ENCODE data around the gene SMIM41.

SMIM41 gene

DNA sequence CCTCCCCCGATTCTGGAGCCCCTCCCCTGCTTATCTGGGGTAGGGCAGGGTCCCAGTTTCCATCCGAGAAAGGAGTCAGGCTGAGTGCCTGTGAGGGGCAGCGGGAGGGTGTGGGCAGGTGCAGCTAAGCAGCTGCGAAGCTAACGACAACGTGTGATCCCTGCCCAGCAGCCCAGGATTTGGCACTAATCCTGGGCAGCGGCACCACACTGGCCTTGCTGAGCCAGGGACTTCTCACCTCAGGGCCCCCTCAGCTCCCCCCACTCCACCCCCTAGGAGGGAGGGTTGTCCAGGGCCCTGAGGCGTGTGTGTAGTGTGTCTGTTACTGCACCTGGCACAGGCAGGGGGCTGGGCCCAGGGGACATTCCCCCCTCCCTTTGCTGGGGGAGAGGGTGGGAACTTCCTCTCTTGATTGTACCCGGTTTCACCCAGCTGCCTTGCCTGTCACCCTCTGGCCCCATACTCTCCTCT, 1.8 kb downstream of the SMIM41 start:
- no peak overlapping the region for H3K4me2 ChIP-seq (ENCODE audit: low read length)
- H2AFZ ChIP-seq (ENCODE audit: insufficient read depth, low read length, poor library complexity): no peak overlapping the region
- H3K4me3 ChIP-seq (ENCODE audit: low read depth, low read length): no peak overlapping the region
- H3K27me3 ChIP-seq (ENCODE audit: insufficient read depth, low read length): no peaks in the 10 kb centered on the region
- no peak overlapping the region for H2BK12ac ChIP-seq (ENCODE audit: low read length)
- no peak overlapping the region for H4K12ac ChIP-seq (ENCODE audit: low read depth, low read length)
- H3K14ac ChIP-seq (ENCODE audit: low read length): no peak overlapping the region
- no peak overlapping the region for H3K4ac ChIP-seq (ENCODE audit: low read depth, low read length)
- no peak overlapping the region for H3K23ac ChIP-seq (ENCODE audit: low read length)
- H2BK120ac ChIP-seq (ENCODE audit: insufficient read depth, low read length, poor library complexity): no peak overlapping the region
- H4K91ac ChIP-seq (ENCODE audit: low read depth, low read length): no peak overlapping the region
- H3K9me3 ChIP-seq (ENCODE audit: insufficient read depth, low read depth, low read length): peaks cover 3% of the 10 kb centered on the region
- H3K9ac ChIP-seq (ENCODE audit: low read length): no peak overlapping the region
- H3K36me3 ChIP-seq (ENCODE audit: control insufficient read depth in 1 of 2, insufficient read depth in 2 of 2, low read length in 2 of 2): peaks cover 25 to 28% of the 10 kb centered on the region in 2 experiments
- no peaks in the 10 kb centered on the region for H3K4me1 ChIP-seq (ENCODE audit: control insufficient read depth in 1 of 2, insufficient read depth in 2 of 2, low read length in 2 of 2)
- H2BK5ac ChIP-seq (ENCODE audit: low read depth, low read length, poor library complexity): no peak overlapping the region
- H3K79me2 ChIP-seq (ENCODE audit: control insufficient read depth, insufficient read depth, low read length, poor library complexity): no peaks in the 10 kb centered on the region
- no peak overlapping the region for H4K8ac ChIP-seq (ENCODE audit: low read depth, low read length)
- no peak overlapping the region for H3K27ac ChIP-seq (ENCODE audit: low read depth, low read length)
- H3K79me1 ChIP-seq (ENCODE audit: low read length): no peaks in the 10 kb centered on the region
- no peak overlapping the region for H3K18ac ChIP-seq (ENCODE audit: low read length)
- no peak for DNase-seq
- no peak overlapping the region for H2AK5ac ChIP-seq (ENCODE audit: low read length)
- no CpG with 5 or more reads among the region's 9 CpGs for WGBS (ENCODE audit: extremely low coverage, insufficient coverage, insufficient read length)

DNA sequence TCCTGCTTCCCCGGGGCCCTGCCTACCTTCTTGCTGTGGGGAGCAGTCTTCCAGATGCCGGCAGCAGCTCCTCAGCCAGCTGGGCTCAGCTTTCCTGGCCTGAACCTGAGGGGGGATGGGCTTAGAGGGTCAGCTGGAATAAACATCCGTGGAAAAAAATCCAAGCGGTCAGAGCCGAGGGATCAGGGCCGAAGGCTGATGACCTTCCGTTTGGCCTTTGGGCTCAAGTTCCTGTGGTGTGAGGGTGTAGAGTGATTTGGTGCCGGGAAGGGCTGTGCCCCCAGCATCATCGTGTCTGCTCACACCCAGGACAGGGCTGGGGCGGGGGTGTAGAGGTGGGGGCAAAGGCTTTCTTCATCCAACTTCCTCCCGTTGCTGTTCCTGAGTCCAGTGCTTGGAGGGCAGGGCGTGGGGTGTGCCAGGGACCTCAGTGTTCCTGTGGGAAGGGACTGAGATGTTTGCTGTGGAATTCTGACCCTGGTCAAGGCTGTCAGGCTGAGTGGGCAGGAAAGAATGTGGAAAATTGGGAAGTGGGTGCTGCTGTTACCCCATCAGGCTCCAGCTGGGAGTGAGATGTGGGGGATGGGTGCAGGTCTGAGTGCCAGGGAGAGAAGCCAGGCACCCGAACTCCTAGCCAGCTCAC, 2.6 kb downstream of the SMIM41 start:
- Histone ChIP-seq H3K4ac (ENCODE audit: low read depth, low read length) (no peak overlapping the region), H3K27ac (ENCODE audit: low read depth, low read length) (no peak overlapping the region), H3K27me3 (ENCODE audit: insufficient read depth, low read length) (no peaks in the 10 kb centered on the region), H4K91ac (ENCODE audit: low read depth, low read length) (no peak overlapping the region), H2AFZ (ENCODE audit: insufficient read depth, low read length, poor library complexity) (no peak overlapping the region), H2BK5ac (ENCODE audit: low read depth, low read length, poor library complexity) (no peak overlapping the region), H3K36me3 (ENCODE audit: control insufficient read depth in 1 of 2, insufficient read depth in 2 of 2, low read length in 2 of 2) (peaks cover 17 to 20% of the 10 kb centered on the region in 2 experiments), H3K9me3 (ENCODE audit: insufficient read depth, low read depth, low read length) (peaks cover 3% of the 10 kb centered on the region), H3K79me2 (ENCODE audit: control insufficient read depth, insufficient read depth, low read length, poor library complexity) (no peaks in the 10 kb centered on the region), H4K8ac (ENCODE audit: low read depth, low read length) (no peak overlapping the region), H2AK5ac (ENCODE audit: low read length) (no peak overlapping the region), H3K79me1 (ENCODE audit: low read length) (no peaks in the 10 kb centered on the region), H3K14ac (ENCODE audit: low read length) (no peak overlapping the region), H3K4me3 (ENCODE audit: low read depth, low read length) (no peak overlapping the region), H3K9ac (ENCODE audit: low read length) (no peak overlapping the region), H3K23ac (ENCODE audit: low read length) (no peak overlapping the region), H2BK12ac (ENCODE audit: low read length) (no peak overlapping the region), H3K4me2 (ENCODE audit: low read length) (no peak overlapping the region), H2BK120ac (ENCODE audit: insufficient read depth, low read length, poor library complexity) (no peak overlapping the region), H3K18ac (ENCODE audit: low read length) (no peak overlapping the region), H4K12ac (ENCODE audit: low read depth, low read length) (no peak overlapping the region), H3K4me1 (ENCODE audit: control insufficient read depth in 1 of 2, insufficient read depth in 2 of 2, low read length in 2 of 2) (no peaks in the 10 kb centered on the region)
- no CpG with 5 or more reads among the region's 13 CpGs for WGBS (ENCODE audit: extremely low coverage, insufficient coverage, insufficient read length)
- no peak for DNase-seq

- Histone ChIP-seq H3K18ac (ENCODE audit: low read length) (no peak overlapping the region), H2AK5ac (ENCODE audit: low read length) (no peak overlapping the region), H4K8ac (ENCODE audit: low read depth, low read length) (no peak overlapping the region), H3K4me3 (ENCODE audit: low read depth, low read length) (no peak overlapping the region), H3K4me1 (ENCODE audit: control insufficient read depth in 1 of 2, insufficient read depth in 2 of 2, low read length in 2 of 2) (no peaks in the 10 kb centered on the region), H3K14ac (ENCODE audit: low read length) (no peak overlapping the region), H2AFZ (ENCODE audit: insufficient read depth, low read length, poor library complexity) (no peak overlapping the region), H3K9me3 (ENCODE audit: insufficient read depth, low read depth, low read length) (peaks cover 3% of the 10 kb centered on the region), H2BK120ac (ENCODE audit: insufficient read depth, low read length, poor library complexity) (no peak overlapping the region), H3K27me3 (ENCODE audit: insufficient read depth, low read length) (no peaks in the 10 kb centered on the region), H3K36me3 (ENCODE audit: control insufficient read depth in 1 of 2, insufficient read depth in 2 of 2, low read length in 2 of 2) (peaks cover 15 to 18% of the 10 kb centered on the region in 2 experiments), H3K79me1 (ENCODE audit: low read length) (no peaks in the 10 kb centered on the region), H3K27ac (ENCODE audit: low read depth, low read length) (no peak overlapping the region), H2BK5ac (ENCODE audit: low read depth, low read length, poor library complexity) (no peak overlapping the region), H4K12ac (ENCODE audit: low read depth, low read length) (no peak overlapping the region), H3K79me2 (ENCODE audit: control insufficient read depth, insufficient read depth, low read length, poor library complexity) (no peaks in the 10 kb centered on the region), H3K4ac (ENCODE audit: low read depth, low read length) (no peak overlapping the region), H4K91ac (ENCODE audit: low read depth, low read length) (no peak overlapping the region), H2BK12ac (ENCODE audit: low read length) (no peak overlapping the region), H3K9ac (ENCODE audit: low read length) (no peak overlapping the region), H3K23ac (ENCODE audit: low read length) (no peak overlapping the region), H3K4me2 (ENCODE audit: low read length) (no peak overlapping the region)
- no CpG with 5 or more reads among the region's 4 CpGs for WGBS (ENCODE audit: extremely low coverage, insufficient coverage, insufficient read length)
- DNase-seq: no peak
Measured at GRCh38 chr12:52082669-52082987, 3.1 kb downstream of the SMIM41 start.

DNA sequence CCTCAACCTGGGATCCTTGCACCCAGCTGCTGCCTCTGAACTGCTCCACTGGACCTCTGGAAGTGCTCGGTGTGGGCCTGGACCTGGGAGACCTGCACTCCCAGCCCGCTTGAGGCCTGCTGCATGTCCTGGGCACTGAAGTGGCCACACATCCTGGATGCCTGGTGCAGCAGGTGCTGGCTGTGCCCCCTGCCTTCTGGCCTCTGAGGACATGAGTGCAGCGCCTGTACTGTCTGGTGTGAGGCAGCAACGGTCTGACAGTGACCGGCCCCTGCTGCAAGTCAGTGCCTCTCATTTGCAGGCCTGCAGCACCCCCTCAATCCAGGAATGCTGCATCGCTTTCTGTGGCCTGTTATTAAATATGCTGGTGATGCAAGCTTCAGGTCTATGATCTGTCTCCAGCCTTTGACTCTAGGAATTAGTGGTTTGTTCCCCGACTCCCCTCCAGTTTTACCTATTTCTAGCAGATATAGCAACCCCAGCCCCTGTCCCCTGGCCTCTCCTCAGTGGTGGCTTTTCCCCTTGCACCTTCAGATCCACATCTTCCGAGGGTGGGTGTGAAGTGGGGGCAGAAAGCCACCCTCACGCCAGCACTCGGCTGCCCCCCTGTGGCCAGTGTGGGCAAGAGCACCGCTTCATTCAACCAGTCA, 3.6 kb downstream of the SMIM41 start:
- Histone ChIP-seq H3K4ac (ENCODE audit: low read depth, low read length) (no peak overlapping the region), H2AFZ (ENCODE audit: insufficient read depth, low read length, poor library complexity) (no peak overlapping the region), H3K4me3 (ENCODE audit: low read depth, low read length) (no peak overlapping the region), H3K18ac (ENCODE audit: low read length) (no peak overlapping the region), H2AK5ac (ENCODE audit: low read length) (no peak overlapping the region), H3K79me1 (ENCODE audit: low read length) (no peaks in the 10 kb centered on the region), H3K9me3 (ENCODE audit: insufficient read depth, low read depth, low read length) (peaks cover 3% of the 10 kb centered on the region), H3K27ac (ENCODE audit: low read depth, low read length) (no peak overlapping the region), H3K27me3 (ENCODE audit: insufficient read depth, low read length) (no peaks in the 10 kb centered on the region), H2BK12ac (ENCODE audit: low read length) (no peak overlapping the region), H4K91ac (ENCODE audit: low read depth, low read length) (no peak overlapping the region), H3K23ac (ENCODE audit: low read length) (no peak overlapping the region), H3K14ac (ENCODE audit: low read length) (no peak overlapping the region), H3K4me1 (ENCODE audit: control insufficient read depth in 1 of 2, insufficient read depth in 2 of 2, low read length in 2 of 2) (no peaks in the 10 kb centered on the region), H3K9ac (ENCODE audit: low read length) (no peak overlapping the region), H2BK5ac (ENCODE audit: low read depth, low read length, poor library complexity) (no peak overlapping the region), H4K12ac (ENCODE audit: low read depth, low read length) (no peak overlapping the region), H3K79me2 (ENCODE audit: control insufficient read depth, insufficient read depth, low read length, poor library complexity) (no peaks in the 10 kb centered on the region), H2BK120ac (ENCODE audit: insufficient read depth, low read length, poor library complexity) (no peak overlapping the region), H3K4me2 (ENCODE audit: low read length) (no peak overlapping the region), H3K36me3 (ENCODE audit: control insufficient read depth in 1 of 2, insufficient read depth in 2 of 2, low read length in 2 of 2) (peaks cover 12 to 16% of the 10 kb centered on the region in 2 experiments), H4K8ac (ENCODE audit: low read depth, low read length) (no peak overlapping the region)
- no CpG with 5 or more reads among the region's 11 CpGs for WGBS (ENCODE audit: extremely low coverage, insufficient coverage, insufficient read length)
- DNase-seq: peak; percentile 39 to 69

All from trophoblast cell (in vitro differentiated cells and primary cell).